Activated CD4-positive, alpha-beta T cell treated with anti-CD3 and anti-CD28 coated beads for 4 hours (primary cell): ENCODE data around the gene NPFF.
"Not testable (repeated sequence)": the region's sequence is repeated elsewhere in the genome, so short reads cannot be mapped to it uniquely, and the experiment has no call there.

ENCODE experiments used
- DNase-seq, 2 donors: peaks; one replicate each; pipeline ENCODE4 v3.0.0-alpha.2; 2020

NPFF gene, protein sequence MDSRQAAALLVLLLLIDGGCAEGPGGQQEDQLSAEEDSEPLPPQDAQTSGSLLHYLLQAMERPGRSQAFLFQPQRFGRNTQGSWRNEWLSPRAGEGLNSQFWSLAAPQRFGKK

GRCh38 chr12:53506881-53507602 is at the start of gene NPFF:
NPFF (minus strand) TSS chr12:53507484; CDS start chr12:53507474, 10 bp downstream.
- no peak for DNase-seq

- no peak for DNase-seq
Observed at GRCh38 chr12:53552361-53553327, 45.4 kb upstream of the NPFF start.

DNA sequence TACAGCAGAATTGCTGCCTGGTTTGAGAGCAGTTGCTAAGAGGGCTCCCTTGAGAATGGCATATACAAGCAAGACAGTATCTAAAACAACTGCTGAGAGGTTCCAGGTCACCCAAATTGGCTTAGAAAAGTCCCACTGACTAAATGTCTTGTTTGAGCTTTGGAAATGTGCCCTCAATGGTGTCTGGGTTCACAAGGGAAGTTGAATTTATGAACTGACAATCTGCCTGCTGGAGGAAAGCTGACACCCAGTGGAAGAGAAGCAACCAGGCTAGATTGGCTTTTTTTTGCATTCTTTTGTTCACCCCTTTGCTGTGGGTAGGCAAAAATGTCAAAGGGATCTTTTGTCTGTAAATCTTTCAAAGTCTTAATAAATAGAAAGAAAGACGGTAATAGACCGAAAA is 44.6 kb upstream of the NPFF start:
- DNase-seq = no peak

- no peak for DNase-seq
Observed at GRCh38 chr12:53550595-53550994, 43.3 kb upstream of the NPFF start.

DNA sequence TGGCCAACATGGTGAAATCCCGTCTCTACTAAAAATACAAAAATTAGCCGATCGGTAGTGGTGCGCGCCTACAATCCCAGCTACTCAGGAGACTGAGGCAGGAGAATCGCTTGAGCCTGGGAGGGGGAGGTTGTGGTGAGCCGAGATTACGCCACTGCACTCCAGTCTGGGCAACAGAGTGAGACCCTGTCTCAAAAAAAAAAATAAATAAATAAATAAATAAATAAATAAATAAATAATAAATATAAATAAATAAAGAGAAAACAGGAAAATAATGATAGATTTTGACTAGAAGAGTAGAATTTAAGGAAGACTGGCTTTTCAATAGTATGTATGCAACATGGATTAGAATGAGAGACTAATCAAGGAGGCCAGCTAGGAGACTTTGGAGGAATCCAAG is 42.8 kb upstream of the NPFF start:
- DNase-seq = not testable (repeated sequence)

DNA sequence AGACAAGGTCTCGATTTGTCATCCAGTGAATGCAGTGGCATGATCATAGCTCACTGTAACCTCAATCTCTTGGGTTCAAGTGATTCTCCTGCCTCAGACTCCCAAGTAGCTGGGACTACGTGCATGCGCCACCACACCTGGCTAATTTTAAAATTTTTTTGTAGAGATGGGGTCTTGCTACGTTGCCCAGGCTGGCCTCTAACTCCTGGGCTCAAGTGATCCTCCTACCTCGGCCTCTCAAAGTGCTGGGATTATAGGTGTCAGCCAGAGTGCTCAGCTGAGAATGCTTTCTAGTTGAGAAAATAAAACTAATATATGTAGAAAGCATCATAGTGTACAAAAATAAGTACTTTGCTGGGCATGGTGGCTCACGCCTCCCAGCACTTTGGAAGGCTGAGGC is 41.1 kb upstream of the NPFF start:
- not testable (repeated sequence) for DNase-seq

DNA sequence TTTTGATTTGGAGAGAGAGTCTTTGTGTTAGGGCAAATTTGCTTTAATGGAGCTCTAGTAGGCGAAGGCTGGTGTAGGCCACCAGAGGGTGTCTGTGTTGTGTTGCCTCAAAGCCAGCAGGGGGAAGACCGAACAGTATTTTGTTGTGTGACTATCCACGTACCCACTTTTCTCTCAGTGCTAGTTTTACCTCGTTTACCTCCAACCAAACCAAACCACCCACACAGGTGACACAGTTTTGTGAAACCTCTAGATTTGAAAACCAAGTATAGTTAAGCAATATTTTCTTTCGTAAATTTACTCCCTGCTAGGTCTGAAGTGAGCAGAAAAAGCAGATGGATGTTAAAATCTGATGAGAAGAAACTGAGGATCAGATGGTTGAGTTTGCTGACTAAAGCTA is 36.3 kb upstream of the NPFF start:
- peak; percentile 38 to 42 for DNase-seq

DNA sequence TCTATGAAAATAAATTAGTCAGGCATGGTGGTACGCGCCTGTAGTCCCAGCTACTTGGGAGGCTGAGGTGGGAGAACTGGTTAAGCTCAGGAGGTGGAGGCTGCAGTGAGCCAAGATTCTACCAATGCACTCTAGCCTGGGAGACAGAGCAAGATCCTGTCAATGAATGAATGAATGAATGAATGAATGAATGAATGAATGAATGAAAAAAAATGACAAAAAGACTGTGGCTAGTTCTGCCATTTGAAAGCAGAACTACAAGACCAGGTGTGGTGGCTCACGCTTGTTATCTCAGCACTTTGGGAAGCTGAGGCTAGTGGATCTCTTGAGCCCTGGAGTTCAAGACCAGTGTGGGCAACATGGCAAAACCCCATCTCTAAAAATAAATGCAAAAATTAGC is 32.2 kb upstream of the NPFF start:
- no peak for DNase-seq

DNA sequence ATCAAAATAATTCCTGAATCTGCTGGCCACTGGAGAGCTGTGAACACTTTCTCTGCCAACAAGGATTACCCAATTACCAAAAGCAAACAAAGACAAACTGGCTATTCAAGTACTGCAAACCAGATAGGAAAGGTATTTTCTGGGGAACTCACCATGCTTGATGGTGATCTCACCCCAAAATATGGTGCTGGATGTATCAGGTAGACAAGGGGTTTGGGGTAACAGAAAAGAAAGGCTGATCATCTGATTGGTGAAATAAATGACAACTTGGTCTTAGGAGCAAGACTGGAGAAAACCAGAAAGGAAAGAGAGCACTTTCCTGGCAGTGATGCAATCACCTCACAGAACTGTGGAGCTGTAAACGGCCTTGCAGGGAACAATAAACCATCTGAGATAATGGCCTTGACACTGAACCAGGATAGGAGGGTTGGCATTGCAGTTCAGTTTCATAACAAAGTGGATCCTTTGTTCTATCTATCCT is 31.0 kb upstream of the NPFF start:
- DNase-seq = no peak

DNA sequence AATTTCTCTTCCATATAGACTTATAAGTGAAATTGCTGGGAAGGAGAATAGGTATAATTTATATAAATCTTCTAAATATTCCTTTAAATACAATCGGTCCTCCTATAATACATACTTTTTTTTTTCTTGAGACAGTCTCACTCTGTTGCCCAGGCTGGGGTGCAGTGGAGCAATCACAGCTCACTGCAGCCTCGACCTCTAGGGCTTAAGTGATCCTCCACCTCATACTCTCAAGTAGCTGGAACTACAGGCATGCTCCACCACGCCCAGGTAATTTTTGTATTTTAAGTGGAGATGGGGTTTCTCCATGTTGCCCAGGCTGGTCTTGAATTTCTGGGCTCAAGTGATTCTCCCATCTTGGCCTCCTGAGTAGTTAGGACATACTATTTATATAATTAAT is 29.7 kb upstream of the NPFF start:
- DNase-seq = no peak

GRCh38 chr12:53533471-53533870 is 26.2 kb upstream of the NPFF start:
- DNase-seq = no peak

DNA sequence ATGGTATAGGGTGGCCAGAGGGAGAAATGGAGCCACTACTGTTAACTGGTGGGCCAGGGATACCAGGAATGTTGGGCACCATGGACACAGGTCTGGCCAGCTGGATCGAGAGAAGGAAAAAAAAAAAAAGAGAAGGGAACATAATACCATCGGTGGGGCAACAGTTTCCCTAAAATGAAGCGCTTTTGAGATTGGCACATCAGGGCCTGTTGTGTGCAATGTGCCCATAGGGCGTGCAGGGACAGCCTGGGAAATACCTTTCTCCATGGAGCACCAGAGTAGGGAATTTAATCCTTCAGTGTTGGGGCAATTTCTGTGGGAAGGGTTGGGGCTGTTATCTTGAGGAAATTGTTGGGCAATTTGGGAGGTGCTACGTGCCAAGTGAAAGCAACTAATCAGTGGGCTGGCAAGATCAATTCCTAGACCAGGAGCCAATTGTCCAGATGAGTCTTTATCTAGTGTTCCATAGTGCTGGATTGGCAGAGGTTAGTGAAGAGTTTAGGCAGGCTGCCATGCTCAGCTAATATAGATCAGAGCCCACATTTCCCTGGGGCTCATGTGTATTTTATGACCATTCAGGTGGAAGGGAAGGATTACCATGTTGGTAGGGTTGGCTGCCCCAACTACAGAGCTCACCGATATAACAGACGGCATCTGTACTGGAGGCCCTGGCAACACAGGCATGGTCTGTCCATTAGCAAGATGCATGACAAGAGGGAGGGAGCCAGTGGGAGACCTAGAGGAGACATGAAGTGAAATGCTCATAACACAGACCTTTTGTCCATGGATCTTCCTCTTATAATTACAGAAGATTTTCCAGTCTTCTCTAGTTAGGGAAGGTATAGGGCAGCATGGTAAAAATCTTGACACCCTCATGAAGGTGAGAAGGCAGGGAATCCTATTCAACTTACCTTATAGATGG is 25.5 kb upstream of the NPFF start:
- no peak for DNase-seq

GRCh38 chr12:53532021-53532420 is 24.7 kb upstream of the NPFF start:
- DNase-seq = no peak

GRCh38 chr12:53530920-53531319 is 23.6 kb upstream of the NPFF start:
- DNase-seq = no peak

- no peak for DNase-seq
Observed at GRCh38 chr12:53530061-53530460, 22.8 kb upstream of the NPFF start.

DNA sequence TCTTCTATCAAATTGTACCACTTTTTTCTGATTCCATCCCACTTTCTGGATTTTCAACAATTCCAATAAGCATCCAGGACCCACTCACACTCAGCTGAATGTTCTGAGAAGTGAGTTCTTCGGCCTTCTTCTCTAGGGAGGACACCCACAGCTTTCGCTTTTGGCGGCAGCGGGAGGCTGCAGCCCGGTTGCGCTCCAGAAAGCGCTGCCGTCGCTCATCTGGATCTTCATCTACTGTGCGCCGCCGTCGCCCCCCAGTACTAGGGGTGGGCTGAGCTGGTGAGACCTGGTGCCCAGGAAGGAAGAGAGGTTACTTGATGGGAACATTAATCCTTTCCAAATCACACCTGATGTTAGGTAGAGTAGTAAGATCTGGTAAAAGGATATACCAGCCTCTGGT is 17.2 kb upstream of the NPFF start:
- DNase-seq = no peak

DNA sequence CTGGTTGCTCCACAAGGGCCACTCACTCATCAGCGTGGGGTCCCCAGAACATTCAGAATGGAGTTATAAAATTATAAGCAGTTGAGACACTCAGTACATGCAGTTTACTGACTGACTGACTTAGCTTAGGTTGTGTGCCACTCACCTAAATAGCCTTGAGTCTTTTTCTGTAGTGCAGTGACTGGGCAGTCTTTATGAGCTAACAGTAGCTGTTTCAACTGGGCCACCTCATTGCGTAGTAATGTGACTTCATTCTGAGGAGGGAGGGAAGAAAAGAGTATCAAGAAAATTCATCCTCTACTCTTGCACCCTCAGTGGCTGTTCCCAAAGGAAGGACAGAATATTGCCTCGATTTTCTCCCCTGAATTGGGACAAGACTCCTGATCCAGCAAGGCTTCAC is 15.8 kb upstream of the NPFF start:
- no peak for DNase-seq

- no peak for DNase-seq
Observed at GRCh38 chr12:53518381-53518780, 11.1 kb upstream of the NPFF start.

- DNase-seq = no peak
Observed at GRCh38 chr12:53516758-53517455, 9.6 kb upstream of the NPFF start.

DNA sequence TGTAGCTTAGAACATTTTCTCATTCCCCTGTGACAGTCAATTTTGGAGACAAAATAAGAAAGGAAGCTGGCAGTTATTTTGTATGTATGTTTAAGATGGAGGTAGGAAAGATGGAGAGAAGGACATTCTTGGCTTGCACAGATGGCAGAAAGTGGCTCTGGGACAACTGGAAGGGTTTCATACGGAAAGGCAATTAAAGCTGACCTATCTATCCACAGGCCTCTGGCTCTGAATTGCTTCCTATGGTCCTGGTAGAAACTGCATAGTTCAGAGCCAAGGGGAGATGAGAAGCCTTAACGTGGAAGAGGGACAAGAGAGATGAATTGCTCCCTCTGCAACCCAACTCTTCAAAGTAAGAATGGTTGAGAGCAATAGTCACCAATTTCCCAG is 8.0 kb upstream of the NPFF start:
- no peak for DNase-seq

DNA sequence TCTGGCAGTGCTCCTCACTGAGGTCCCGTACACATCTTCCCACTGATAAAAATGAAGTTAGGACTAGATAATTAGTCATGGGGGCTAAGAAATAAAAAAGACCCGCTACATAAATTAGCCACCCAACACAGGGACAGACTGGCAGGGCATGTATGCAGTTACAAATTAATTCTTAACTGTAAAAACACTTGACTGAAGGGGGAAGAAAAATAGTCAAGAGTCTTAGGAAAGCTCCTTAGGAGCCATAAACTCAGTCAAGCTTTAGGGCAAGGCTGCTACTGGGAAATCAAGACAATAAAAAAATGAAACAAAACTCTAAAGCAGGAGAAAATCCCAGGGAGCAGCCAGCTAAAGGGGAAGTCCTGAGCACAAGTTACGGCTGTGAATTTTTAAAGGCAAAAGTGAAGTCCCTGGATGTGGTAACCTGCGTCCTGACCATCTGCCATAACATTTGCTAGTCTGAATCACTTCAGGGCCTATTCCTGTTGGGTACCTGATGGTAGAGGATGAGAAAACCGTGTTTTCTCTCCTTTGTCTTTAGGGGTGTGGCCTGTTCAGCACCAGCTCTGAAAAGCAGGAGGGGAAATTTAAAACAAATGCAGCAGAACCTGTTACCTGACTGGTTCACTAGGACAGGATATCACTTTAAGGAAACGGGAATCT is 7.5 kb upstream of the NPFF start:
- DNase-seq = no peak
